Fibroblast of skin of left biceps (primary cell): ENCODE results near the gene GAB4.
"Not testable (repeated sequence)": the region's sequence is repeated elsewhere in the genome, so short reads cannot be mapped to it uniquely, and the experiment has no call there.

Experiments
- DNase-seq, 2 experiments: peaks; one replicate each; pipeline ENCODE4 v3.0.0-alpha.2; 2013; ENCODE audit warnings: low read depth in 2 of 2

The GAB4 gene

DNA sequence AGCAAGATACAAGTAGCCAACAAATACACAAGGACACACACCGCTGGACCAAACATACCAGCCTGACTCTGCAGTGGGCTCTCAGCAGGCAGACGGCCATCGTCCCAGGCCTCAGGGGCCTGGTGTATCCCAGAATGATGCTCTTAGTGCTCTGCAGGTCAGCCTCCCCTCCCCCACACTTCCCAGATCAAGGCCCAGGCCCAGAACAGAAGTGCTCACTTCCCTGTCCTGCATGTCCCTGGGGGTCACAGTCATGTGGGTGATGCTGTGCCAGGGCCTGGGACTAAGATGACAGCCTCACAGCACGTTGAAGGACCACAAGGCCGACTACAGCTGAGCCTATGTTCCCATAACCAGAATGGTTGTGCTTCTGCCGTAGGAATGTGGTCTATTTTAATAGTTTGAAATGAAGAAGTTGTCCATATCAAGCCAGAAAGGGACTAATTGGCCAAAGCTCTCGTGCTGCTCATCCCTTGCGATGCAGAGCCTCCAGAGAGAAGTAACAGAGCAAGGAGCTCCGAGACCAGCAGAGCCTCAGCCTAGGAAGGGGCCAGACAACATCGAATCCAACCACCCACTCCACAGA is 48.6 kb downstream of the GAB4 start:
- no peak for DNase-seq

DNA sequence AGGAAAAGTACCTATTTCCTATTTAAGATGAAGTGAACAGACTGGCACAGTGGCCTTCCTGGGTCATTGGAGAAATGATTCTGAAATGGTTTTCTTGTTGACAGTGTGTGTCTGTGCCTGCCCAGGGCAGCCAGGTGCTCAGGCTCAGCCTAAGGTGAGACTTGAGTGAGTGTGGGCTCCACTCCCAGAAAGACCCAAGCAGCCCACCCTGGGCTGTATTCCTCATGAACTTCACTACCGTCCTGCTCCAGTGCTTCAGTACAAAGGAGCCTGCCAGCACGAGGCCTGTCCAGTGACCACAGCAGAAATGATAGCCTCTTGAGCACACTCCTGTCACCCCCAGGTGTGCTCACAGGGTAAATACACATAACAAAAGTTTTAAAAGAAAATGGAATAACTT is 49.5 kb downstream of the GAB4 start:
- no peak for DNase-seq

- DNase-seq, result no peak
These were observed 50.2 kb downstream of the GAB4 start for GRCh38 chr22:16957781-16958180.

DNA sequence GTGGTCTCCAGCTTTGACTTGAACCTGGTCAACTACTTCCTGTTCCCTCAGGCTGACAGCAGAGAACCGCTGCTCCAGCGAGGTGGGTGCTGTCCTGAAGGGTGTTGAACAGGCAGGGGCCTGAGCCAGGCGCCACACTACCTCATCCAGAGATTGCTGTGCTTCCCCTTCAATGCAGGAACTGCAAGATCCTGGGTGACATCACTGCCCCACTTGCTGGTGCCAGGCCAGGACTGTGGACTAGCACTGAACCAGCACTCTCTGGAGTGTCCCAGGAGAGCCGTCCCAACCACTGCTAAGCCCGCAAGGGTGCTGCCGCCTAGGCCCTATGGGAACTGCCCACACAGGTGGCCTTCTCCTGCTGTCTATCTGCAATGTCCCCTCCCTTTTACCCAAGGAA is 51.7 kb downstream of the GAB4 start:
- DNase-seq, result no peak

GRCh38 chr22:16955678-16956210 is 52.3 kb downstream of the GAB4 start:
- DNase-seq, result no peak

DNA sequence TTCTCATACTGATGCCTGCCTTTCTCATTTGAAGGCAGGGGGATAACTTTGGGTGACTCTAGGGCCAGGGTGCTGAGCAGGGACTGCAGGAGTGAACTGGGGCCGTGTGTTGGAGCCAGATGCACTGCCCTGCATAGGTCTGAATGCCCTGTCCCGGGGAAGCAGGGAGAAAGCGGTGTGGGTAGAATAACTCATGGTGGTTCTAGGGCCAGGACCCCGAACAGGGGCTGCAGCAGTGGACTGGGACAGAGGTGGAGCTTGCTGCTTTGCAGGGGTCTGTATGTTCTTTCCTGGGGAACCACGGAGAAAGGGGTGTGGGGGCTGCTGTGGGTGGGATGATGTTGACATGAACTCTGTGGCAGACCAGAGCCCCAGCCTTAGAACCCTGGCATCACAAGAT is 52.9 kb downstream of the GAB4 start:
- DNase-seq, result no peak

DNA sequence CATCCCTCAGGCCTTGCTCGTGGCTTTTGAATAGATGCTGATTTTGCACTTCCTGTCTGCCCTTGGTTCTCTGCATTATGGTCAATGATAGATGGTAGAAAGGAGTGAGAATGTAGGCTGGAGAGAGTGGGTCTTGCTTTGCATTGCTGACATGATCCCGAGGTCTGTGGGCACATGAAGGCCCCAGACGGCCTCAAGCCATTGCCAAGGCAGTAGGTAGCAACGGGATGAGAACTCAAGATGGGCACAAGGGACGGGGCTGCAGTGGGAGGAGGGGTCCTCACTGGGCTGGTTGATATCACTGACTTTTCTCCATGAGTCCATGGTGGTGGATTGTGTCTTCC is 54.0 kb downstream of the GAB4 start:
- DNase-seq, result no peak

DNA sequence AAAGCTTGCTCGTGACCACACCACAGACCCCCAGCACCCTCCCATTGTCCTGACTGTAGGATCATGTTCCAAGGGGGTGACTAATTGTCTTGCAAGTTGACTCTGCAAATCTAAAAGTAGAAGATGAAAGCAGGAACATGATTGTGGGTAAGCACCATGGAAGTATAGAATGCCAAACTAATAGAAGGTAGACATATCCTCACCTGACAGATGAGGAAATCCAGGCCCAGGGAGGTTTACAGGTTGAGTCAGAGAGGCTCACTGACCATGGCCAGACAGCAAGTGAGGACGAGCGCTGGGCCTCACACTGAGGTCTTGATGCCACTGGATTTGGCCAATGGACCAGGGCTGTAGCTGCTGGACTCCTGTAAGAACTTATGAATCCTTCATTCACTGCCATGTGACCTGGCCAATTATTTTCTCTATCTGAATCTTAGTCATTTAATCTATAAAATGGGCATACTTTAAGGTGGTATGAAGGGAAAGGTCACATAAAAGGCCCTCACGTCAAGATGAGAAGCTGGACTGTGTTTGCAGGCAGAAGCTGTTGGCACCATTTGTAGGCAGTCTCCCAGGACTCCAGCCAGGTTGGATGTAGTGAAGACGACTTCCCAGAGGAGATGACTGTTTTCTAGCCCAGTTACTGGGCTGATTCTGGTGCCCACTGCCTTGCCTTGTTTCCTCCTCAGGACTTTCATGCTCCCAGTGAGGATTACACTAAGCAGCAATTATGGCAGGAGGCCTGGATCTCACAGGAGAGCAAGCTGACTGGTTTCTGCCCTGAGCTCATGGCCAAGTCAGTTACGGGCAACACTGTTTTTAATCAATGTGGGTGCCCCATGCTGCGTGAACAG is 54.6 kb downstream of the GAB4 start:
- no peak for DNase-seq

GRCh38 chr22:16949561-16949960 is 58.5 kb downstream of the GAB4 start:
- no peak for DNase-seq

DNA sequence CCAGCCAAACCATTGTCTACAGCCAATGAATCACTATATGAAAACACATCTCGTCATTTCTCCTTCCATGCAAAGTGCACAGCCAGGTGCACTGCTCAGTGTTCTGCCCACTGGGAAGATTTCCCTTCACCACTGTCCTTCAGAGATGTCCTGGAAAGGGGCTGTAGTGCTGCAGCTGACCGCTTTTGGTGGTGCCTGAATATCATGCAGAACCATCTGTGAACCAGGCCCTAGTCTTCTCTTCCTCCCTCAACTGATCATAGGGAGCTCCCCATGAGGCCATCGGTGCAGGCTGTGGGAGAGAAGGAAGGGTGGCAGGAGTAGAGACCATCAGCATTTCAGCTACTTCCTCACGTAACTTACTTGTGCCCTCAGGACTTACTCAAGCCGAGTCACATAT is 70.2 kb downstream of the GAB4 start:
- no peak for DNase-seq

DNA sequence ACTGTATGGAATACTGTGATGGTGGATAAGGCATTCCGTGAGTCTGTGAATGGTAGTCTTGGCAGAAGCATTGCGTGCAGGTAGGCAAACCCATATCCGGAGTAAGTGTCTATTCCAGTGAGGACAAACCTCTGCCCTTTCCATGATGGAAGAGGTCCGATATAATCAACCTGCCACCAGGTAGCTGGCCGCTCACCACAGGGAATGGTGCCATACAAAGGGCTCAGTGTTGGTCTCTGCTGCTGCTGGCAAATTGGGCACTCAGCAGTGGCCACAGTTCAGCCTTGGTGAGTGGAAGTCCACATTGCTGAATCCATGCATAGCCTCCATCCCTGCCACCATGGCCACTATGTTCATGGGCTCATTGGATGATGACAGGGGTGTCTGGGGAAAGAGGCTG is 70.8 kb downstream of the GAB4 start:
- not testable (repeated sequence) for DNase-seq

GRCh38 chr22:16936625-16937024 is 71.4 kb downstream of the GAB4 start:
- no peak for DNase-seq

DNA sequence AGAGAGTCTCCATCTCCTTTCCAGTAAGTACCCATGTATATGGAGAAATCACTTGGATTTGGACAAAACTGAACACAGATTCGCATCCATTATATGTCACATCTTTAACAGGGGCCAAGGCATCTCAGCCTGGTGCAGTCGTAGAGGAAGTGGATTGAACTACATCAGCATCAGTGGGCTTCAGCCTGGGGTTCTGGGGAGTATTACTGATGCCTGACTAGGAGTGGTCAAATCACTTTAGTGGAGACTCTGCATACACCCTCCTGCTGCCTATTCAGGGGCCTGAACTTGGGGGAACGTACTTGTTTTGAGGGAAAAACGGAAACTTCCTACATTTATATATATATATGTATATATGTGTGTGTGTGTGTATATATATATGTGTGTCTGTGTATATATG is 72.8 kb downstream of the GAB4 start:
- no peak for DNase-seq

DNA sequence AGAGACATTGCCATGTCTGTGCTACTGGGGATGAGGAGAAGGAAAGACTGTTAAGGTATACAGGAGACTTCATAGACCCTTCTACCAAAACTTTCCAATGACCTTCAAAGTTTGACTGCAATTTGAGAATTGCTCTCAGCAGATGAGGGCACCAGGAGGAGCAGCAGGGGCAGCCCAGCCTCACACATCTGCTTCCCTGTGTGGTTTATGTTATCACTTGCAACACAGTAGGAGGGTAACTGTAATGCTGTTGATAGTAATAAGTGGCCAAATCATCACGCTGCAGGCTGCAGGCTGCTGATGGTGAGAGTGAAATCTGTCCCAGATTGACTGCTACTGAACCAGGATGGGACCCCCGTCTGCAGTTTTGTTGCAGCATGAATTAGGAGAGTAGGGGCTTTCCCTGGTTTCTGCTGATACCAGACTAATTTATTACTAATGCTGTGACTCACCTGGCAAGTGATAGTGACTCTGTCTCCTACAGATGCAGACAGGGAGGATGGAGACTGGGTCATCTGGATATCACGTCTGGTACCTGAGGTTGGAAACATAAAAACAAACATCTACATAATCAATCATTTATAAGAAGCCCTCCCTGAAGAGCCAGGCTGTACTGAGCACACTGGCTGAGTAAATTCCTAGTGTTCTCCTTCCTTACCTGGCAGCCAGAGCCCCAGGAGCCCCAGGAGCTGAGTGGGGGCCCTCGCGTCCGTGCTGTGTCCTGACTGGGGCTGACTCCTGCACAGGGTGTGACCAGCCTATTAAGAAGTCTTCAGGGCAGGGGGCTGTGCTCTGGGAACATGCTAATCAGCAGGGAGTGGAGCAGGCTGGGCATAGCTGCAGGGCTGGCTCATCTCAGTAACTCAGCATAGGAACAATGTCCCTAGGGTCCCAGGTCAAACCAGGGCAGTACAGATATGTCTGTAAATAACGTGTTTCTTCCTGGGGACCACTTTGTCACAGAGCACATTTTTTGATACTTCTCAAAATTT is 74.4 kb downstream of the GAB4 start:
- DNase-seq, result no peak

GRCh38 chr22:16932577-16932976 is 75.4 kb downstream of the GAB4 start:
- DNase-seq, result no peak

GRCh38 chr22:16925407-16925966 is 82.5 kb downstream of the GAB4 start:
- no peak for DNase-seq

DNA sequence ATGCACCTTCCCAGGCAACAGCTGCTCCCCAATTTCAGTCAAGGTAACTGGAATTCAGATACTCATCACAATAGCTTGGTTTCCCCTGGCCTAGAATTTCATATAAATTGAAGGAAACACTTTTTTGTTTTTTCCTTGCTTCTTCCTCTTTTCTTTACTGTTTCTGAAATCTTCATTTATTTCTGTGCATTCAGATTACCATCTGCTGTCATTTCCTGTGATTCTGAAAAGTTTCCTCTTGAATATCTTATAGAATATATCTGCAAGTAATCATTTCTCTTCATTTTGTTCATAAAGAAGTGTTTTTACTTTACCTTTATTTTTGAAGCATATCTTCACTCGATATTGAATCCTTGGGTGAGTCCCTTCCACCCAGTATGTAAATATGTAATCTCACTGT is 85.3 kb downstream of the GAB4 start:
- DNase-seq, result no peak

- DNase-seq, result no peak
These were observed 85.9 kb downstream of the GAB4 start for GRCh38 chr22:16922076-16922475.

GRCh38 chr22:16917144-16918003 is 90.6 kb downstream of the GAB4 start:
- no peak for DNase-seq

DNA sequence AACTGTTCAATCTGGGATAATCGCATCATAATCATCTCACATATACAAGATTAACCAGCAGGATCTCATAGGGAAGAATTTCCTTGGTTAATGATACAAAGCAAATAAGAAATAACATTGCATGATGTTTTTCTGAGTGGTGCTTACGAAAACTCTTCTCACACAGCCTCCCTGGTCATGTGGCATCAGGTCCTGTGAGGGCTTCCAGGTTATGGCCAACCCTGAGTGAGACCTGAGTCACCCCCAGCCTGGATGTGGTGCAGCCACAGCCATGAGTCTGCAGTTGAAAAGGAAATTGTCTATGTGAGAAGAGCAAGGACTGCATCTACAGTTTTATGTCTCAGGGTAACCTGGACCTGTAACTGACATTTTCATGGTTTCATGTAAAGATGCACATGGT is 92.3 kb downstream of the GAB4 start:
- DNase-seq, result no peak

GRCh38 chr22:16914911-16915310 is 93.1 kb downstream of the GAB4 start:
- not testable (repeated sequence) for DNase-seq
